Measurements from ENCODE around the gene PRKCE.

GRCh38 chr2:45808294-45808800 is 156.9 kb downstream of the PRKCE start:
- no peak for TF ChIP-seq EZH2 (IDR thresholded peaks at IDR 0.05; ENCODE audit: borderline replicate concordance, insufficient read depth, low read depth, low read length, poor library complexity, severe bottlenecking)
- TF ChIP-seq, protein P1, sequence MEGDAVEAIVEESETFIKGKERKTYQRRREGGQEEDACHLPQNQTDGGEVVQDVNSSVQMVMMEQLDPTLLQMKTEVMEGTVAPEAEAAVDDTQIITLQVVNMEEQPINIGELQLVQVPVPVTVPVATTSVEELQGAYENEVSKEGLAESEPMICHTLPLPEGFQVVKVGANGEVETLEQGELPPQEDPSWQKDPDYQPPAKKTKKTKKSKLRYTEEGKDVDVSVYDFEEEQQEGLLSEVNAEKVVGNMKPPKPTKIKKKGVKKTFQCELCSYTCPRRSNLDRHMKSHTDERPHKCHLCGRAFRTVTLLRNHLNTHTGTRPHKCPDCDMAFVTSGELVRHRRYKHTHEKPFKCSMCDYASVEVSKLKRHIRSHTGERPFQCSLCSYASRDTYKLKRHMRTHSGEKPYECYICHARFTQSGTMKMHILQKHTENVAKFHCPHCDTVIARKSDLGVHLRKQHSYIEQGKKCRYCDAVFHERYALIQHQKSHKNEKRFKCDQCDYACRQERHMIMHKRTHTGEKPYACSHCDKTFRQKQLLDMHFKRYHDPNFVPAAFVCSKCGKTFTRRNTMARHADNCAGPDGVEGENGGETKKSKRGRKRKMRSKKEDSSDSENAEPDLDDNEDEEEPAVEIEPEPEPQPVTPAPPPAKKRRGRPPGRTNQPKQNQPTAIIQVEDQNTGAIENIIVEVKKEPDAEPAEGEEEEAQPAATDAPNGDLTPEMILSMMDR (IDR thresholded peaks at IDR 0.05) = no peak
